Stimulated activated CD4-positive, alpha-beta T cell treated with anti-CD3 and anti-CD28 coated beads, TNF-alpha, amount 100 ng/mL, for 1 hour (primary cell): Measurements from ENCODE around the gene ADAMTS3.
A peak's percentile ranks its signal among the peaks of the same experiment; 100 is the strongest.

Experiments
- DNase-seq, 3 donors: peaks; one replicate each; pipeline ENCODE4 v3.0.0-alpha.2; 2020; ENCODE audit warnings: low read depth in 3 of 3, low spot score in 1 of 3

ADAMTS3 gene

GRCh38 chr4:72351521-72351920 lies 217.5 kb downstream of the ADAMTS3 start:
- DNase-seq: no peak

GRCh38 chr4:72348701-72349100 lies 220.3 kb downstream of the ADAMTS3 start:
- no peak for DNase-seq

GRCh38 chr4:72344418-72344817 lies 224.6 kb downstream of the ADAMTS3 start:
- DNase-seq: no peak

- DNase-seq: no peak
Observed at GRCh38 chr4:72341432-72341820, 227.6 kb downstream of the ADAMTS3 start.

GRCh38 chr4:72340803-72341431 lies 228.1 kb downstream of the ADAMTS3 start:
- no peak for DNase-seq

- no peak for DNase-seq
Observed at GRCh38 chr4:72338060-72338459, 231.0 kb downstream of the ADAMTS3 start.

GRCh38 chr4:72330381-72330780 lies 238.6 kb downstream of the ADAMTS3 start:
- no peak for DNase-seq

GRCh38 chr4:72326692-72327632 lies 242.1 kb downstream of the ADAMTS3 start:
- DNase-seq: no peak

GRCh38 chr4:72325215-72325614 lies 243.8 kb downstream of the ADAMTS3 start:
- DNase-seq: no peak

- no peak for DNase-seq
Observed at GRCh38 chr4:72323227-72323626, 245.8 kb downstream of the ADAMTS3 start.

- no peak for DNase-seq
Observed at GRCh38 chr4:72320223-72320948, 248.6 kb downstream of the ADAMTS3 start.

- no peak for DNase-seq
Observed at GRCh38 chr4:72319601-72320021, 249.4 kb downstream of the ADAMTS3 start.

- no peak for DNase-seq
Observed at GRCh38 chr4:72318421-72319170, 250.4 kb downstream of the ADAMTS3 start.

GRCh38 chr4:72314869-72315268 lies 254.2 kb downstream of the ADAMTS3 start:
- DNase-seq: no peak

GRCh38 chr4:72313121-72313520 lies 255.9 kb downstream of the ADAMTS3 start:
- no peak for DNase-seq

- no peak for DNase-seq
Observed at GRCh38 chr4:72312032-72312650, 256.9 kb downstream of the ADAMTS3 start.

GRCh38 chr4:72311291-72311690 lies 257.7 kb downstream of the ADAMTS3 start:
- DNase-seq: no peak

GRCh38 chr4:72305620-72306019 lies 263.4 kb downstream of the ADAMTS3 start:
- no peak for DNase-seq

- no peak for DNase-seq
Observed at GRCh38 chr4:72305080-72305479, 263.9 kb downstream of the ADAMTS3 start.

GRCh38 chr4:72302981-72303704 lies 265.9 kb downstream of the ADAMTS3 start:
- DNase-seq: peak in 1 of 3 donors; percentile 8
